T-helper 9 cell (primary cell): ENCODE measurements around the gene STXBP5L.
"Not testable (repeated sequence)": the region's sequence is repeated elsewhere in the genome, so short reads cannot be mapped to it uniquely, and the experiment has no call there.

Experiments
- DNase-seq: peaks from one replicate; pipeline ENCODE4 v3.0.0-alpha.2; 2020

The STXBP5L gene

GRCh38 chr3:121063628-121064027 lies 155.6 kb downstream of the STXBP5L start:
- no peak for DNase-seq

DNA sequence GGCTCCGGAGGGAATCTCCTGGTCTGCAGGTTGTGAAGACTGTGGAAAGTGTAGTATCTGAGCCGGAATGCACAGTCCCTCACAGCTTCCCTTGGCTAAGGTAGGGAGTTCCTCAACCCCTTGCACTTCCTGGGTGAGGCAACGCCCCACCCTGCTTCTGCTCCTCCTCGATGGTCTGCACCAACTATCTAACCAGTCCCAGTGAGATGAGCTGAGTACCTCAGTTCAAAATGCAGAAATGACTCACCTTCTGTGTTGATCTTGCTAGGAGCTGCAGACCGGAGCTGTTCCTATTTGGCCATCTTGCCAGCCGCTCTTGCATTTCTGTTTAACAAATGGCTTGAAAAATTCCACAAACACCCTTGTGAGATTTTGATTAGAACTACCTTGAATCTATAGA lies 156.1 kb downstream of the STXBP5L start:
- no peak for DNase-seq

DNA sequence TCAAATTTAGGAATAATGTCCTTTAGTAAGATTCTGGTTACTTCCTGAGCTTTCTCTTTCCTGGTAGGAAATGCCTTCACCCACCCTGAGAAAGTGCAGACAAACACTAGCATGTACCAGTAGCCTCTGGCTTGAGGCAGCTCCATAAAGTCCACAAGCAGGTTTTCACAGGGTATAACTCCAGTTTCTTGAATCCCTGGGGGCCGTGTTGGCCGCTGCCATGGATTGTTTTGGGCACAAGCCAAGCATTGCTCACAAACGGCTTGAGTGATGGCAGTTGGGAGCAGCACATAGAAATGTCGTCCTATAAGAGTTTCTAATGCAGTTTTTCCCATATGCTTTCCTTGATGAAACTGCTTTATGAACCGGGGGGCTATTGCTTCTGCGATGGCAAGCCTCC lies 164.1 kb downstream of the STXBP5L start:
- DNase-seq, result no peak

DNA sequence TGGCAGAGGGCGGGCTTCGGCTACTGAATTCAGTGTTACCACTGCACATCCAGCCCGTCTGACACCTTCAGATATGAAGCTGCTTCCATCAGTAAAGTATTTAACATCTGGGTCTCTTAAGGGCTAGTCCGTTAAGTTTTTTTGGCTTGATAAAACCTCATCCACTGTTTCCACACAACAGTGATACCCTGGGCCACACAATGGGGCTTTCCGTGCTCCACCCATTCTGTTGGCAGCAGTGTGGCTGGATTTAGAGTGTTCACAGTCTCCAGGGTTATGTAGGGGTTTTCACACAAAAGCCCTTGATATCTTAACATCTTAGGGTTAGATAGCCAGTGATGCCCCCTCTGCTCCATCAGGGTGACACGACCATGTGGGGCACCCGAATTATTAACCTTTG lies 165.0 kb downstream of the STXBP5L start:
- no peak for DNase-seq

GRCh38 chr3:121075191-121075590 lies 167.2 kb downstream of the STXBP5L start:
- no peak for DNase-seq

DNA sequence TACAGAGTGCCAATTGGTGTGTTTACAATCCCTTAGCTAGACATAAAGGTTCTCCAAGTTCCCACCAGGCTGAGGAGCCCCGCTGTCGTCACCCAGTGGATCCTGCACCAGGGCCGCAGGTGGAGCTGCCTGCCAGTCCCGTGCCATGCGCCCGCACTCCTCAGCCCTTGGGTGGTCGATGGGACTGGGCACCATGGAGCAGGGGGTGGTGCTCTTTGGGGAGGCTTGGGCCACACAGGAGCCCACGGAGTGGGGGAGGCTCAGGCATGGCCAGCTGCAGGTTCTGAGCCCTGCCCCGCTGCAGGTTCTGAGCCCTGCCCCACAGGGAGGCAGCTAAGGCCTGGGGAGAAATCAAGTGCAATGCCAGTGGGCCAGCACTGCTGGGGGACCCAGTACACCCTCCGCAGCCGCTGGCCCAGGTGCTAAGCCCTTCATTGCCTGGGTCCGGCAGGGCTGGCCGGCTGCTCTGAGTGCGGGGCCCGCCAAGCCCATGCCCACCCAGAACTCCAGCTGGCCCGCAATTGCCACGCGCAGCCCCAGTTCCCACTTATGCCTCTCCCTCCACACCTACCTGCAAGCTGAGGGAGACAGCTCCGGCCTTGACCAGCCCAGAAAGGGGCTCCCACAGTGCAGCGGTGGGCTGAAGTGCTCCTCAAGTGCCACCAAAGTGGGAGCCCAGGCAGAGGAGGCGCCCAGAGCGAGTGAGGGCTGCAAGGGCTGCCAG lies 170.5 kb downstream of the STXBP5L start:
- not testable (repeated sequence) for DNase-seq

- no peak for DNase-seq
These were observed 188.9 kb downstream of the STXBP5L start for GRCh38 chr3:121096953-121097352.

DNA sequence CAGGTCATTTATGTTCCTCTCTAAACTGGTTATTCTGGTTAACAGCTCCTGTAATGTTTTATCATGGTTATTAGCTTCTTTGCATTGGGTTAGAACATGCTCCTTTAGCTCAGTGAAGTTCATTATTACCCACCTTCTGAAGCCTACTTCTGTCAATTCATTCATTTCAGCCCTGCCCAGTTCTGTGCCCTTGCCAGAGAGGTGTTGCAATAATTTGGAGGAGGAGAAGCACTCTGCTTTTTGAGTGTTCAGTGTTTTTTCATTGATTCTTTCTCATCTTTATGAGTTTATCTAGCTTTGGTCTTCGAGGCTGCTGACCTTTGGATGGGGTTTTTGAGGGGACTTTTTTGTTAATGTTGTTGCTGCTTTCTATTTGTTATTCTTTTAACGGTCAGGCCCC lies 203.1 kb downstream of the STXBP5L start:
- DNase-seq, result not testable (repeated sequence)

- DNase-seq, result no peak
These were observed 204.1 kb downstream of the STXBP5L start for GRCh38 chr3:121111914-121112612.

- no peak for DNase-seq
These were observed 218.2 kb downstream of the STXBP5L start for GRCh38 chr3:121126033-121126706.

- no peak for DNase-seq
These were observed 218.7 kb downstream of the STXBP5L start for GRCh38 chr3:121126707-121127035.

DNA sequence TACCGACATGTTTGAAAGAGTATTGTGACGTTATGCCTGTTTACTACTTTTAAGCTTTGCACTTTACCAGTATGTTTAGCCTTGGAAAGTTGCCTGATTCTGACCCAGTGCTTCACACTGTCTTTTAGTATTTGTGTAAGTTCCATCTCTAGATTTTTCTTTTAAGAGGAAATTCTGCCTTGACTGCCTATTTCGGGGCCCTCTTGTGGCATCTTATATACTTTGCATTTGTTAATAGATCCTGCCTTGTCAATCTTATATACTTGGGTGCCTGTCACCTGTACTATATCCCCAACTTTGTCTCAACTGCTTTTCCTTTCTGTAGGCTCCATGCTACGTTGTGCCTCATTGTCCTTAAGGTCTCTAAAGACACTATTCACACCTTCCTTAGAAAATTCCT lies 244.6 kb downstream of the STXBP5L start:
- no peak for DNase-seq

DNA sequence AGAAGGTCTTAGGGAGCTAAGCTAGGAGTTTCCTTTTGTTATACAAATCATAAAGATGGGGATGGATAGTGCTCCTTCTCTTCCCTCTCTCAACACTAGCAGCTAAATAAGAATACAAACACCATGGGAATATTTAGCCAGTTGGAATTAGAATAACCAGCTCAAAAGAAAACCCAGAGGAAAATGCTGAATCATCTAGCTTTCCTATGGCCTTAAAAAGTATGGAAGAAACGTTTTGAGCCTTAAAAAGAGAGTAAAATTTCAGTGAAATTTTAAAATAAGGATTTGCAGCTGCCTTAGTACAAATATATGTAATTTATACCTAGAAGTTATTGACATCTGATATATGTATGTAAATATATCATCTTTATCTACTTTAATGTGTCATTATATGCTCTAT lies 245.8 kb downstream of the STXBP5L start:
- no peak for DNase-seq

DNA sequence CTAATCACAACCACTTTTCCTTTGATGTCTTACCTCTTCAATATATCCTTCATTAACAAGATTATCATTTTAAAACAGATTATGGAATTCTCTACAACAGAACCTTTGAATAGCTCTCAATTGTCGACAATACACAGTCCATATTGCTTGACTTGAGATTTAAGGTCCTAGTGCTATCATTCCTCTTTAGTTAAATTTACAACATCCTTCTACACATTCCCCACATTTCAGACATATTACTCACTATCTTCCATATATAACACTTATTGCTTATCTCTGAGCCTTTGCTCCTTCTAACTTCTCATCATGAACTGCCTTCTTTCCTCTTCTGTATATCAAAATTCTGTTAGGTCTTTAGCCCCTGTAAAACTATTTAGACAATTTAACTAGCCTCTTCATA lies 247.0 kb downstream of the STXBP5L start:
- DNase-seq, result no peak

DNA sequence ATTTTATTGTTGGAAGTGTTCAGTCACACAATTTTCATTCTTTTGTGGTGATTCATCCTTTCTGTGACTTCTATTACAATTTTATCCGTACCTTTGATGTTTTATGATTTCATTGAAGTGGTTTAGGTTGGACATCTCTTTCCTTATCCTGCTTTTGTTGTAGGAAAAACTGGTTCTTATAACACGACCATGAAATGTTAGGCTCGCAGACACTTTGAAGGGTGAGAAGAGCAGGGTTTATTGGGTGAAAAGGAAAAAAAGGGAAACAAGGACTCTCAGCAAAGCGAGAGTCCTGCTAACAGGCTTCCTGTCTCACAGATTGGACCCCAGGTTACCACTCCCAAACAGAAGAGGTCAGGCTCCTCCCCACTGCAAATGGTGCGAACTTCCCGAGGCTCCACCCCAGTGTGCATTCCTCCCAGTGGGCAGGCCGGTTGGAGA lies 257.4 kb downstream of the STXBP5L start:
- DNase-seq, result no peak

GRCh38 chr3:121167374-121168139 lies 259.6 kb downstream of the STXBP5L start:
- no peak for DNase-seq

DNA sequence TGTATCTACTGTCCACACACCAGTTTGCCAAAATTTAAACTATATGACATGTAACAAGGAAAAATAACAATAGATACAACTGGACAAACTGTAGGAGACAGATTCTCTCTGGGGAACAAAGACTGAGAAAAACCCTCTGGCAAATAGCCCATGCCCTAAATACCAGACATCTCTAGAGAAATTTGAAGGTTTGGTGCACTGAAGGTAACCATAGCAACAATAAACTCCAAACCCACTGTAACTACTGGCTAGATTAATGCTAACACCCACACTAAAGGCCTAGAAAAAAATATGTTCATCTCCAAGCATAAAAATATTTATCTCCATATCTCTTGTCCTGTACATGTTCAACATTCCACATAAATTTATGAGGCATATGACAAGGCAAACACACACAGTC lies 267.1 kb downstream of the STXBP5L start:
- no peak for DNase-seq

GRCh38 chr3:121190626-121191025 lies 282.6 kb downstream of the STXBP5L start:
- not testable (repeated sequence) for DNase-seq

DNA sequence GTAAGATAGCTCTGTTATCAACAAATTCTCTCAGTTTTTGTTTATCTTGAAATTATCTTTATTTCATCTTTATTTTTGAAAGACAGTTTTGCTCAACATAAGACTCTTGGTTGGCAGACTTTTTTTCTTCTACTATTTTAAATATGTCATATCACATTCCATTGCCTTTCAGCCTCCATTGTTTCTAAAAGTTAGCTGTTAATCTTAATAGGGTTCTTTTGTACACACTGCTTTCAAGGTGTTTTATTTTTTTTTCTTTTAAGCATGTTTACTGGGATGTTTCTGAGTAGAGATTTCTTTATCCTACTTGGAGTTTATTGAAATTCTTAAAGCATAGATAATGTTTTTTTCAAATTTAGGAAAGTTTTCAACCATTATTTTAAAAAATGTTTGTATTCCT lies 294.6 kb downstream of the STXBP5L start:
- no peak for DNase-seq

DNA sequence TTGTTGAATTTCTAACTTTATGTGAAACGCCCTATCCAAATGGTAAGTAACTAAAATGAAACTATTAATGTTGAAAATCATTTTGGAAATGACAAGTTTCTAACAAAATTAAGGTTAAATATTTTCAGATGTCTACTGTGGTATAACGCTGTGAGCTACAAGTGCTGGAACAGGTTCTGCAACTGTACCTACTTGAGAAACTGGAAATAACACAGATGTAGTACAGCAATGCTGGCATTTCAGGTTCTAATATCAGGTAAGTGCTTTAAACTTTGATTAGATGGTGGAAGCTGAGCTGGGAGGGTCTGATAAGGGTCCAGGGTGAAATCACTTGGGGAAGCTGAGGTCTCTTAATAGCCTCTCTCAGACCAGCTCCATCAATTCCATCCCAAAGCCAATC lies 315.1 kb downstream of the STXBP5L start:
- DNase-seq, result no peak

DNA sequence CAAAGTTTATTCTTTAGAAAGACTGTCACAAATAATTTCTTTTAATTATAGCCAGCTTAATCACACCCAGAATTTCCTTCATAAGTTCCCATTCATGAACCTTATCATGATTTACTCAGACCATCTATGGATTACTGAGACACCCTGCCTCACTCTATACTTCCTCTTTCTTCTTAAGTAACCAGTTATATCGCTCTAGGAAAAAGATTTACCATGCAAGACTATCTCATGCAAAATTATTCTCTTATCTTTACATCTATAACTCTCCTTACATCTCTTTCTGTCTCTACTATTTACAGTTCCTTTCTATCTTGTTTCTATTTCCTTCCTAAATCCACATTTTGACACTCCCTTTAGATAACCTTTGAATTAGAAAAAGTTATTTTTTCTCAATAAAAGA lies 321.0 kb downstream of the STXBP5L start:
- DNase-seq, result no peak

DNA sequence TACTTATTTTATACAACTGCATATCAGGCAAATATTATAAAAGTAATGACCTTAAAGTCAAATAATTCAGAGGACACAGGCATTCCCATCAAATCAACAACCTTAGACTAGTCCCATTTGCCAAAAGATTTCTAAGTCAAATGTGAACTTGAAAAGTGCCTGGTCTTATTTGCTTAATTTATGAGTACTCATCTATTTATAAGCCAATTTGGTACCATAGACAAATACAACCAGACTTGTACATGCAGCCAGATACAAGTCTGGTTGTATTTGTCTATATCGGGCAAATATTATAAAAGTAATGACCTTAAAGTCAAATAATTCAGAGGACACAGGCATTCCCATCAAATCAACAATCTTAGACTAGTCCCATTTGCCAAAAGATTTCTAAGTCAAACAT lies 322.2 kb downstream of the STXBP5L start:
- not testable (repeated sequence) for DNase-seq

- no peak for DNase-seq
These were observed 323.9 kb downstream of the STXBP5L start for GRCh38 chr3:121231872-121232271.
